ENCODE measurements around the gene FOXK1.
"Not testable (repeated sequence)": the region's sequence is repeated elsewhere in the genome, so short reads cannot be mapped to it uniquely, and the experiment has no call there.

The FOXK1 gene

DNA sequence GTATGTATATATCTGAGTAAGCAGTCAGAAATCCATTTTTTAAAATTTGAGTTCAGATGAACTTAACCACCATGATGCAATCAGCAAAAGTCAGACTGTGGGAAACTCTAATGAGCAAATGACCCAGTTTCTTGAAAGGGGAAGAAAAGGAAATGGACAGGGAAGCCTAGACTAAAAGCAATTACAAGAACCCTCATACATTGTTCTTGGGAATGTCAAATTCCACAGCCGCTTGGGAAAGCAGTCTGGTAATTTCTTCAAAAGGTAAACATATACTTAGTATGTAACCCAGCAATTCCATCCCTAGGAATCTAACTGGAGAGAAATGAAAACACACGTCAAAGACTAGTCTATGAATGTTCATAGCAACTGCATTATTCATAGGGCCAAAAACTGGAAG lies 16.4 kb upstream of the FOXK1 start:
- no peak for DNase-seq
- Histone ChIP-seq H3K36me3 (ENCODE audit: control insufficient read depth, insufficient read depth, low read length) (no peaks in the 10 kb centered on the region), H3K9me3 (ENCODE audit: control insufficient read depth, low read length) (no peaks in the 10 kb centered on the region), H3K27me3 (replicated peaks; ENCODE audit: control insufficient read depth, insufficient read depth, low read length, poor library complexity, severe bottlenecking) (no peaks in the 10 kb centered on the region), H3K27ac (ENCODE audit: insufficient read depth, low read length, poor library complexity, severe bottlenecking) (no peak overlapping the region), H3K4me1 (ENCODE audit: control insufficient read depth, insufficient read depth, low read length, poor library complexity, severe bottlenecking) (no peaks in the 10 kb centered on the region), H3K4me3 (ENCODE audit: insufficient read depth, low read depth, low read length, poor library complexity, severe bottlenecking) (no peak overlapping the region)

- Histone ChIP-seq H3K4me3 (ENCODE audit: insufficient read depth, low read depth, low read length, poor library complexity, severe bottlenecking) (no peak overlapping the region), H3K36me3 (ENCODE audit: control insufficient read depth, insufficient read depth, low read length) (no peaks in the 10 kb centered on the region), H3K27ac (ENCODE audit: insufficient read depth, low read length, poor library complexity, severe bottlenecking) (no peak overlapping the region), H3K27me3 (replicated peaks; ENCODE audit: control insufficient read depth, insufficient read depth, low read length, poor library complexity, severe bottlenecking) (no peaks in the 10 kb centered on the region), H3K4me1 (ENCODE audit: control insufficient read depth, insufficient read depth, low read length, poor library complexity, severe bottlenecking) (no peaks in the 10 kb centered on the region), H3K9me3 (ENCODE audit: control insufficient read depth, low read length) (no peaks in the 10 kb centered on the region)
- no peak for DNase-seq
Observed at GRCh38 chr7:4667776-4668509, 14.2 kb upstream of the FOXK1 start.

- Histone ChIP-seq H3K27me3 (replicated peaks; ENCODE audit: control insufficient read depth, insufficient read depth, low read length, poor library complexity, severe bottlenecking) (no peaks in the 10 kb centered on the region), H3K36me3 (ENCODE audit: control insufficient read depth, insufficient read depth, low read length) (no peaks in the 10 kb centered on the region), H3K4me1 (ENCODE audit: control insufficient read depth, insufficient read depth, low read length, poor library complexity, severe bottlenecking) (no peaks in the 10 kb centered on the region), H3K27ac (ENCODE audit: insufficient read depth, low read length, poor library complexity, severe bottlenecking) (no peak overlapping the region), H3K4me3 (ENCODE audit: insufficient read depth, low read depth, low read length, poor library complexity, severe bottlenecking) (no peak overlapping the region), H3K9me3 (ENCODE audit: control insufficient read depth, low read length) (no peaks in the 10 kb centered on the region)
- DNase-seq: no peak
Observed at GRCh38 chr7:4668510-4668847, 13.6 kb upstream of the FOXK1 start.

DNA sequence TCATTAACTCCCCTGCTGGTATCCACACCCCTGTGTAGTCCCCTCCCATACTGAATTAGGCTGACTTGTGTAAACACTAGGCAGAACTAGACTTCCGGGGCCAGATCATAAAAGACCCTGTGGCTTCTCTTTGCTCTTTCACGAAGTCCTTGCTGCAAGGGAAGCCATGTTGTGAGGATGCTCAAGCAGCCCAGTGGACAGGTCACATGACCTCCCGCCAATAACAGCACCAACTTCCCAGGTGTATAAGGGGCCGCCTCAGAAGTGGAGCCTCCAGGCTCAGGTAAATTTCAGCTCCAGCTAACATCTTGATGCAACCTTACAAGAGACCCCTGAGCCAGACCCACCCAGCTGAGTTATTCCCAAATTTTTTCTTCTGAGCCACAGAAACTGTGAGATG lies 11.3 kb upstream of the FOXK1 start:
- H3K27me3 ChIP-seq (replicated peaks; ENCODE audit: control insufficient read depth, insufficient read depth, low read length, poor library complexity, severe bottlenecking): no peaks in the 10 kb centered on the region
- H3K4me1 ChIP-seq (ENCODE audit: control insufficient read depth, insufficient read depth, low read length, poor library complexity, severe bottlenecking): no peaks in the 10 kb centered on the region
- no peak for DNase-seq
- H3K36me3 ChIP-seq (ENCODE audit: control insufficient read depth, insufficient read depth, low read length): no peaks in the 10 kb centered on the region
- H3K27ac ChIP-seq (ENCODE audit: insufficient read depth, low read length, poor library complexity, severe bottlenecking): no peak overlapping the region
- H3K4me3 ChIP-seq (ENCODE audit: insufficient read depth, low read depth, low read length, poor library complexity, severe bottlenecking): no peak overlapping the region
- H3K9me3 ChIP-seq (ENCODE audit: control insufficient read depth, low read length): no peaks in the 10 kb centered on the region

GRCh38 chr7:4675771-4676367 lies 6.2 kb upstream of the FOXK1 start:
- Histone ChIP-seq H3K9me3 (ENCODE audit: control insufficient read depth, low read length) (no peaks in the 10 kb centered on the region), H3K36me3 (ENCODE audit: control insufficient read depth, insufficient read depth, low read length) (no peaks in the 10 kb centered on the region), H3K27me3 (replicated peaks; ENCODE audit: control insufficient read depth, insufficient read depth, low read length, poor library complexity, severe bottlenecking) (no peaks in the 10 kb centered on the region), H3K4me1 (ENCODE audit: control insufficient read depth, insufficient read depth, low read length, poor library complexity, severe bottlenecking) (no peaks in the 10 kb centered on the region), H3K27ac (ENCODE audit: insufficient read depth, low read length, poor library complexity, severe bottlenecking) (no peak overlapping the region), H3K4me3 (ENCODE audit: insufficient read depth, low read depth, low read length, poor library complexity, severe bottlenecking) (no peak overlapping the region)
- DNase-seq: no peak

DNA sequence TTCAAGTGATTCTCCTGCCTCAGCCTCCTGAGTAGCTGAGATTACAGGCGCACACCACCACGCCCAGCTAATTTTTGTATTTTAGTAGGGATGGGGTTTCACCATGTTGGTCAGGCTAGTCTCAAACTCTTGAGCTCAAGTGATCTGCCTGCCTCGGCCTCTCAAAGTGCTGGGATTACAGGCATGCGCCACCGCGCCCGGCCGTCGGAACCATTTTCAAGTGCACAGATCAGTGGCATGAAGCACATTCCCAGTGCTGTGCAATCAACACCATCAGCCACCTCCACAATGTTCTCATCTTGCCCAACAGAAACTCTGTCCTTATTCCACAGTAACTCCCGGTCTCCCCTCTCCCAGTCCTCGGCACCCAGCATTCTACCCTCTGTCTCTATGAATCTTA lies 4.6 kb upstream of the FOXK1 start:
- not testable (repeated sequence) for H3K27me3 ChIP-seq (replicated peaks; ENCODE audit: control insufficient read depth, insufficient read depth, low read length, poor library complexity, severe bottlenecking); DNase-seq; H3K9me3 ChIP-seq (ENCODE audit: control insufficient read depth, low read length); H3K4me3 ChIP-seq (ENCODE audit: insufficient read depth, low read depth, low read length, poor library complexity, severe bottlenecking); H3K4me1 ChIP-seq (ENCODE audit: control insufficient read depth, insufficient read depth, low read length, poor library complexity, severe bottlenecking); H3K27ac ChIP-seq (ENCODE audit: insufficient read depth, low read length, poor library complexity, severe bottlenecking); H3K36me3 ChIP-seq (ENCODE audit: control insufficient read depth, insufficient read depth, low read length)

- no peak for DNase-seq
- Histone ChIP-seq H3K4me1 (ENCODE audit: control insufficient read depth, insufficient read depth, low read length, poor library complexity, severe bottlenecking) (peaks cover 23% of the 10 kb centered on the region), H3K27ac (ENCODE audit: insufficient read depth, low read length, poor library complexity, severe bottlenecking) (peak overlapping the region; percentile 57), H3K4me3 (ENCODE audit: insufficient read depth, low read depth, low read length, poor library complexity, severe bottlenecking) (peak overlapping the region; percentile 55), H3K9me3 (ENCODE audit: control insufficient read depth, low read length) (no peaks in the 10 kb centered on the region), H3K36me3 (ENCODE audit: control insufficient read depth, insufficient read depth, low read length) (peaks cover 4% of the 10 kb centered on the region), H3K27me3 (replicated peaks; ENCODE audit: control insufficient read depth, insufficient read depth, low read length, poor library complexity, severe bottlenecking) (no peaks in the 10 kb centered on the region)
Observed at GRCh38 chr7:4681218-4681851, 760 bp upstream of the FOXK1 start.

GRCh38 chr7:4682621-4683042 lies 537 bp downstream of the FOXK1 start:
- Histone ChIP-seq H3K27ac (ENCODE audit: insufficient read depth, low read length, poor library complexity, severe bottlenecking) (peak overlapping the region; percentile 94), H3K36me3 (ENCODE audit: control insufficient read depth, insufficient read depth, low read length) (peaks cover 6% of the 10 kb centered on the region), H3K4me1 (ENCODE audit: control insufficient read depth, insufficient read depth, low read length, poor library complexity, severe bottlenecking) (peaks cover 25% of the 10 kb centered on the region), H3K9me3 (ENCODE audit: control insufficient read depth, low read length) (no peaks in the 10 kb centered on the region), H3K27me3 (replicated peaks; ENCODE audit: control insufficient read depth, insufficient read depth, low read length, poor library complexity, severe bottlenecking) (no peaks in the 10 kb centered on the region), H3K4me3 (ENCODE audit: insufficient read depth, low read depth, low read length, poor library complexity, severe bottlenecking) (peak overlapping the region; percentile 92)
- peak; percentile 12 to 24 (median 18) for DNase-seq

DNA sequence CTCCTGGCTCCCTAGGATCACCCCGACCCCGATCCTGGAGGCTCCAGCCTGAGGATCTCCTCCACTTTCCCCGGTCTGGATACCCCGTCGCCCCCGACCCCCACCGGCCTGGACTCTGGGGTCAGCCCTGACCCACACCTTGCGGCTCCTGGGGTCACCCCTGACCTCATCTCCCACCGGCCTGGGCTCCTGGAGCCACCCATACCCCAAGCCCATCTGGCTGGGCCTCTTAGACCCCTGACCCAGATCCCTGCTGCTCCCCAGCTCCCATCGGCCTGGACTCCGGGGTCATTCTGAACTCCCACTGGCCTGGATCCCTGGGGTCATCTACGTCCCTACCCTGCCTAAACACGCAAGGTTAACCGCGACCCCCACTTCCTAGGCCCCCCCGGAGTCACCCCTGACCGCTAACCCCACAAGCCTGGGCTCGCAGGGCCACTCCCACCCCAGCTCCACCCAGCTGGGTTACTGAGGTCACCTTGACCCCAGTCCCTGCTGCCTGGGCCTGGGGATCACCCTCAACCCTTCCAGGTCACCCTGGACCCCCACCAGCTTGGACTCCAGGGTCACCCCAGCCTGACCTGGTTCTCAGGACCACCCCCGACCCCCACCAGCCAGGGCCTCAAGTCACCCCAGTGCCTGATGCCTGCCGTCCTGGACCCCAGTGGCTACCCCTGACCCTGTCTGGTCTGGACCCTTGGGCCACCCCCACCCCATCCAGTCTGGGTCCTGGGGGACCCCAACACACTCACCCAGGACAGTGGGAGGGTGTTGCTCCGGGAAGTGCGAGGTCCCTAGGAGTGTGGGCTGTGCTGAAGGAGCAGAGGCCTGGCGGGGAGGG lies 1.2 kb downstream of the FOXK1 start:
- Histone ChIP-seq H3K9me3 (ENCODE audit: control insufficient read depth, low read length) (no peaks in the 10 kb centered on the region), H3K4me1 (ENCODE audit: control insufficient read depth, insufficient read depth, low read length, poor library complexity, severe bottlenecking) (peaks cover 25% of the 10 kb centered on the region), H3K4me3 (ENCODE audit: insufficient read depth, low read depth, low read length, poor library complexity, severe bottlenecking) (peak overlapping the region; percentile 92), H3K27me3 (replicated peaks; ENCODE audit: control insufficient read depth, insufficient read depth, low read length, poor library complexity, severe bottlenecking) (no peaks in the 10 kb centered on the region), H3K27ac (ENCODE audit: insufficient read depth, low read length, poor library complexity, severe bottlenecking) (peak overlapping the region; percentile 94), H3K36me3 (ENCODE audit: control insufficient read depth, insufficient read depth, low read length) (peaks cover 6% of the 10 kb centered on the region)
- peak in 1 of 3 donors; percentile 10 for DNase-seq
